Activated CD4-positive, CD25-positive, alpha-beta regulatory T cell (primary cell): ENCODE data around the gene PGS1.

Experiments
- DNase-seq, 4 experiments: peaks; one replicate each; lab custom pipeline; 2025; lab: John Stamatoyannopoulos, UW

The PGS1 gene

DNA sequence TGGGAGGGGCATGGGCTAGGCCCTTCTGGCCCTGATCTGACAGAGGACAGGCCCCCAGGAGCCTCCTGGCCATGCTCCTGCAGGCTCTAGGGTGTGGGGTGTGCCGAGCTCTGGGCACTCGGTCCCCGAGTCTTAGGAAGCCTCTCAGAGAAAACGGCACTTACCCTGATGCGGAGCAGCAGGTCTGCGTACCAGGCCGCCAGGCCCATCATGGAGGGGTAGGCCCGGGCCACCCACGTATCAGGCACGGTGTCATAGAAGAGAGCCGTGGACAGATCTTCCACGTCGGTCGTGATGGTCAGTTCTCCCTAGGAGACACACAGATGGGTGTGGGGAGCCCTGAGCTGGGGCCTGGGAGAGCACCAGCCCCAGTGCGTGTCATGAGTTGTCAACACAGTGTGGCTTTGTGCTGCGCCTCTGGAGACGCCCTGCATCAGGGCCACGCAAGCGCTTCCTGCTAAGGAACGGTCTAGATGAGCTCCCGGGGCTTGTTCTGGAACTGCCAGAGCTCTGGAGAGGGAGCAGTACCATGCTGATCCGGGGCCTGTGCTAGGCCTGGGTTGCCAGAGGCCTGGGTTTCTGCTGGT lies 47.9 kb downstream of the PGS1 start:
- DNase-seq: no peak

DNA sequence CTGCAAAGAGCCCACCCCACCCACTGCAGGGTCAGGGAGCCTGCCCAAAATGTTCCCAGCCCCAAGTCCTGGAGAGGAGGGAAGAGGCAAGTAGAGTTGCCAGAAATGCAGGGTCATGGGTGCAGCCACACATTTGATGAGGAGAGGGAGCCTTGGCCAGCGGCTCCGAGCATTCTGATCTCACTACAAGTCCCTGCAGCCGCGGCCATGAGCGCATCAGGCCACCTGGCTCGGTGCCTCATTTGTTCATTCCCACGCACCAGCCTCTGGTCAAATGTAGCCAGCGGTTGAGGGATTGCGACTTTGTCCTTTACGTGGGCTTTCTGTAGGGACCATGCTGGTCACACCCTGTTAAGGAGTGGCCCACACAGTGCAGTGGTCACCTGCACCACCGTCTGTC lies 48.7 kb downstream of the PGS1 start:
- no peak for DNase-seq

DNA sequence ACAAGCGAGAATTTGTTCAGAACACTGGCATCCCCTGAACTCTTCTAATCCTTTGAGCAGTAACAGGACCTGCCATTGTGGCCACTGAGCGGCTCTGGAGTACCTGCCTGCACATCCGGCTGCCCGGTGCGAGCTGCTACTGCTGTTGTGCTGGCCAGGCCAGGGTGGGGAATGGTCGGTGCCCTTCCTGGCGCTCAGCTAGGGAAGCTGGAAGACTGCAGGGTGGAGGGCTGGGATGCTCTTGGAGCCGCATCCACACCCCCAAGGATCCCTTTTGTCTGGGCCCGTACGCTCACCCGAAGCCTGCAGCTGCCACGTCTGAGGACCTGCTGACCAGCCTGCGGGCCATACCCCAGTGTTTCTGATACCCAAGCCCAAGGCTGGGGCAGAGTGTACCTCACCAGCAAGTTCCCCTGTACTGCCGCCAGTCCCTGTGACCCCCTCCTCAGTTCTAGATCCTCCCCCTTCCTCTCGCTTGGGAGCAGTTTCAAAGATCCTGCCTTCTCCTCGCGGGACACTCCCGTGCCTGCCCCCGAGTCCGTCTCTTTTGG lies 49.7 kb downstream of the PGS1 start:
- DNase-seq: no peak

DNA sequence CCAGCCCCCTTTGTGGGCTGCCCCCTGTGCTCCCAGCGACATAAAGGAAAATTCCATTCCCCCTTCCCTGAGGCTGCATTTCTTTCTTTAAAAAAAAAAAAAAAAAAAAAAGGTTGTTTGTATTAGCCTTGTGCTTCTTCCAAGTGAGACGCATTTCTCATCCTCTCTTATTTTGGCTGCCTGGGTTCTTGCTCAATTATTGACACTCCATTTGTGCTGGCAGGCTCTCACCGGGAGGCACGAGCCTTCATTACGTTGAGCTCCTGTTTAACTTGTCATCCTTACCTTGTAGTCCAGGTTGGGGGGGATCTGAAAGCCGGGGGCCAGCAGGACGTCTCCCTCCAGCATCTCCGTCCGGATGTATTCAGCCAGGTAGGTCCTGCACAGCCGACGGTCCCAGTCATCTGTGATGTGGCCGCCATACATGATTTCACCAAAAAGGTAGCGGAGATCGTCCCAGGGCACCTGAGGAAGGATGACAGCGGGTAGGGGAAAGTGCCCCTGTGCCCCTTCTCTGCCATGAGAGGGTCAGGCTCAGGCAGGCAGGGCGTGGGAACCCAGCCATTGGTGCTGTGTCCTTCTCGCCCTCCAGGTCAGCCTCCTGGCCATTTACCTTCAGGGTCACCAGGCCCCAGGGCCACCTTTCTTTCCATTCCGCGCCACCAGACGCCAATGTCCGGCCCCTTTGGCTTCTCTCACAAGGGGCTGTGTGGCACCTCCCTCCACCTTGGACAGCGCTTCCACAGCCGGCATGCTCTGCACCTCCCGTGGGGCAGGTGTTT lies 50.6 kb downstream of the PGS1 start:
- DNase-seq: no peak

DNA sequence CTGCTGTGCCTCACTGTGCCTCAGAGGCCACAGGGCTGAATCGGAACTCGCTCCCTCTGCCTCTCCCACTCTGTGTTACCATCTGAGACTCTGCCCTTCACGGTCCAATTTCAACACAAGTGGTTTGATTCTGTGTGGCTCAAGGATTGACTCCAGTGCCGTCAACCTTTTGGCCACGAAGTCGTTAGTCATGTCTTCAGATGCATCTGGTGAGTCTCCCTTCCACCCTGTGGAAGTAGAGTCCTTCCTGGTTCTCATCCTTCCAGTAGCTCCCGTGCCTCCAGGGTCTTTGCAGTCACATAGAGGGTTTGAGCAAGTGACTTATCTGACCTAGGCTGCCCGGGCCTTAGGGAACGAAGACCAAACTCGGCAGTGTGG lies 51.2 kb downstream of the PGS1 start:
- DNase-seq: no peak

DNA sequence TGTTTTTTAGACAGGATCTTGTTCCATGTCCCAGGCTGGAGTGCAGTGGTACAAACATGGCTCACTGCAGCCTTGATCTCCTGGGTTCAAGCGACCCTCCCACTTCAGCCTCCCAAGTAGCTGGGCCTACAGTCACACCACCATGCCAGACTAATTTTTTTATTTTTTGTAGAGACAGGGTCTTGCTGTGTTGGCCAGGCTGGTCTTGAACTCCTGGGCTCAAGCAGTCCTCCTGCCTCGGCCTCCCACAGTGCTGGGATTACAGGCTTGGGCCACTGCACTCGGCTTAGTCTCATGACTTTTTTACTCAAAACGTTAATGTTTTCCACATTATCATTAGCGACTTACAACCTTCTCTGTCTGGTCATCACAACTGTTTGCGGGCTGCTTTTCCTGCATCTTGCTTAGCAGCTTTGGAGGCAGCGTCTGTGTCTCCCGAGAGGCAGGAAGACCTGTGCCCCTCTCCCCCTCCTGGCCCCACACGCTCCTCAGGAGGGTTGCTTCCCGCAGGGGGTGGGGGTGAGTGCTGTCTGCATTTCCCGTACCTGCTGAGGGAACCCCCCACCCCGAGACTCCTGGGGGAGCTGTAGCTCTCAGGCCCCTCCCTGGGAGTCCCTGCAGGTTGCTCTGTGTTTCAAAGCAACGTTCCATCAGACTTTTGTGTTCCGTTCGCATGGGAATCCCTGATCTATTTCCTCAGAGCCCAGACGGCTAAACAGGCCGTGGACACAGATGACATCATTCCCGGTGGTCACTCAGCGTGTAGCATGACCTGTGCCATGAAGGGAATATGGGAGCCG lies 52.6 kb downstream of the PGS1 start:
- no peak for DNase-seq

DNA sequence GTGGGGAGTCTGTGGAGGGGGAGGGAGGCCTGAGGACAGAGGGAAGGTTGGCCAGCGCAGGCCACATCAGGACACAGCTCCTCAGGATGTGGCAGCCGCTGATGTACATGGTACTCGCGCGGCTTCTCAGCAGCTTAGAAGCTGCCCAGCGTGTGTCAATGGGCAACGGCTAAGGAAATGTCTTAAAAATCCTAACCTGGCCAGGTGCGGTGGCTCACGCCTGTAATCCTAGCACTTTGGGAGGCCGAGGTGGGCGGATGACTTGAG lies 53.2 kb downstream of the PGS1 start:
- DNase-seq: no peak

DNA sequence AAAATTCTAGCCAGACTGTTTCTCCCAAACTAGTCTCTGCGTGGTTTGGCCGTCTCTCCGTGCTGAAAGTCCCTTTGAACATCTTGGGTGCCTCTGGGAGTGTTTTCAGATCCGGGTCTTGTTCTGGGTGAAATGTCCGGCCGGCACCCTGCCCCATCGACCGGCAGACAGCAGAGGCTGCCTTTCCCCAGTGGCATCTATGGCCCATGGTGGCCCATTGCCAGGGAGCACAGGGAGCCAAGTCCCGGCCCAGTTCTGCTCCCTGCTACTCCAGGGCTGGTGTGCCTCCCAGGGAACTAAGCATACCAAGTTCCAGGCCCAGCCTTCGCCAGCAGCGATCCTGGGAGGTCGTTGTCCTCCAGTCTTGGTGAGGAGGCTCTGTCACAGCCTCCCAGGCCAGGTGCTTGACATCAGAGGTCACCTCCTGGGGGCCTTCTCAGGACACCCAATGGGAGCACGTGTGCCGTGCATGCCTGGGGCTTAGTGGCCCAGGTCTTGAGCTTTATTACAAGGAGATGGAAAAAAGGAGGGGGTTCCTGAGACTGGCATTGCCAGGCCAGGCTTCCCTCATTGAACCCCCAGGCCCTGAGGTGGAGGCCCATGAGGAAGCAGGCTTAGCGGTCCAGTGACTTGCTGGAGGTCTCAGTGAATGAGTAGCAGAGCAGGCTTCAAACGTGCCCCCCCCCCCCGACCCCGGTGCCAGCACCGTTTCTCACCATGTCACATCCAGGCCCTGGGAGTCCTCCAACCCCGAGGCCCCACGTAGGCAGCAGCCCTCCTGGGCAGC lies 54.0 kb downstream of the PGS1 start:
- DNase-seq: no peak

DNA sequence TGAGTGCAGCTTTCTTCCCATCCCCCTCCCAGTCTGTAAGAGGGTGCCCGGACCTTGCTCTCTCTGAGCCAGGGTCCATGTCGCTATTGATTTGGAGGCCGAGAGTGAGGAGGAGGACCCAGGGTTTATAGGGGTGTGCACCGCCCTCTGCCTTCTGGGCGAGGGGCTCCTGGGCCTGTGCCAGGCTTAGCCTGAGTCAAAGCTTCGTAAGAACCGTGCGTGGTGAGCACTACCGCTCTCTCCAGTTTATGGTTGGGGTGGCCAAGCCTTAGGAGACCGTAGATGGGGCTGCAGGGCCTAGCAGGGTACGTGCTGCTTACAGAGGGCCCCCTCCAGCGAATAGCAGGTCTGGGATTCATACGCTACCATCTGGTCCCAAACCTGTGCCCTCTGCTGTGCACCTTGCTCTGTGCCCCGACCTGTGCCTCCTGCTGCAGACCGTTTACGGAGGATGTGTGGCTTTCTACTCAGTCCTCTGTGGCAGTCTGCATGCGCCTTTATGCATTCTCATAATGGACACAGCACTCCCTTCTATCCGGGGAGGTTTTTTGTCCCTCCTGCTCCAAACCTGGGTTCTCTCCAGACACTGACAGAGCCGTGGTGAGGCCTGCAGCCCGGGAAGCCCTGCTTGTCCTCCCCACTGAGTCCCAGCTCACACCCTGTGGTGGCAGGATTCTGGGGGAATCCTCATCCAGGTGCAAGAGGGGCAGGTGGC lies 54.7 kb downstream of the PGS1 start:
- no peak for DNase-seq

DNA sequence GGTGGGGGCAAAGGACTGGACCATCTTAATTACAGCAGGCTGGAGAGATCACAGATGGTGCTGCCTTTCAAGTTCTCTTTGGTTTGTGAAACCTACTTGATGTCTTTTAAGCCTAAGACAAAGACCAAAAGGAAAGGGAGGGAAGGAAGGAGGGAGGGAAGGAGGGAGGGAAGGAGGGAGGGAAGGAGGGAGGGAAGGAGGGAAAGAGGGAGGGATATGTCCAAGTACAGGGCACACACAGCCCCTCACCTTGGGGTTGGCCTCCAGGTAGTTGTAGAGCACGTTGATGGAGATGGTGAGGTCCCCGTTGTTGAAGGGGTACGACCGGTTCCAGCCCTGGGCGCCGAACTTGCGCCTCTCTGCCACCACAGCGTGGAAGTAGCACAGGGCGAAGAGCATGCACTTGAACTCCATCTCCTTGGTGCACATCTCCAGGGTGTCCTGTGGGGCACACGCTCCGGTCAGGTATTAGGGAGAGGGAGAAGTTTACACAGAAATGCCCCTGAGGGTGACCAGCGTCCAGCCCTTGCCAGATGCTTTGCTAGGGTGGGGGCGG lies 55.4 kb downstream of the PGS1 start:
- DNase-seq: no peak

DNA sequence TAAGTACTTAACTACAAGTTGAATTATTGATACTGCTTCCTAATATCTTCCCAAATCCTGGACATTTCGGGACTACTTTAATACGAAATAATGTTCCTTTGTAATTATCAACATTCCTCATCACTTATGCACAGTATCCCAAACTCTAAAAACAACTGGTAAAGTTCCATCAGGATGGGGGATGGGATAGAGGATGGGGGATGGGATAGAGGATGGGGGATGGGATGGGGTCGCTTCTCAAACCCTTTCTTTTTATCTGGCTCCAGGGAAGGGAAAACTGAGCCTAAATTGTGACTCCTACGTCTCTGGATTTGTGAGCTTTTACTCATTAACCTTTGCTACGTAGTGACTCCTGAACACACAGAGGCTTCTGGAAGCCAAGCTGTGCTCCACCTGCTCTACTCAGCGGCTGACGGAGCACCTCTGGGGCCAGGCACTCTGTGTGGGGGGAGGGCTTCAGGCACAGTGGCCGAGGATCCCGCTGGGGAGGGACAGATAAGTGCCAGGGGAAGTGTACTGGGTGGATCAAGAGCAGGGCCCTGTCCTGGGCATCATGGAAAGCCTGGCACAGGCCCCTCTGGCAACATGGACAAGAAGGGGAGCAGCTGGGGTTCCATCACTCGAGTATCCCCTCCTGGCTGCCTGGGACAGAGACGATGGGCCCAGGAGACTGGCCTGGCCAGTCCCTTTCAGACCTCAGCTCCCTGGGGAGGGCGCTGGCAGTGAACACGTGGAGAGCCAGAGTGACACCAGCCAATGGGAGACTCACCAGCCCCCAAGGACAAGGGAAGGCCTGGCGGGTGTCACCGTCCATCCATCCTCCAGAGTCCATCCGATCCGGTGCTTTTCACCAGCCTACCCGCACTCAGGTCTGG lies 56.2 kb downstream of the PGS1 start:
- DNase-seq: no peak

DNA sequence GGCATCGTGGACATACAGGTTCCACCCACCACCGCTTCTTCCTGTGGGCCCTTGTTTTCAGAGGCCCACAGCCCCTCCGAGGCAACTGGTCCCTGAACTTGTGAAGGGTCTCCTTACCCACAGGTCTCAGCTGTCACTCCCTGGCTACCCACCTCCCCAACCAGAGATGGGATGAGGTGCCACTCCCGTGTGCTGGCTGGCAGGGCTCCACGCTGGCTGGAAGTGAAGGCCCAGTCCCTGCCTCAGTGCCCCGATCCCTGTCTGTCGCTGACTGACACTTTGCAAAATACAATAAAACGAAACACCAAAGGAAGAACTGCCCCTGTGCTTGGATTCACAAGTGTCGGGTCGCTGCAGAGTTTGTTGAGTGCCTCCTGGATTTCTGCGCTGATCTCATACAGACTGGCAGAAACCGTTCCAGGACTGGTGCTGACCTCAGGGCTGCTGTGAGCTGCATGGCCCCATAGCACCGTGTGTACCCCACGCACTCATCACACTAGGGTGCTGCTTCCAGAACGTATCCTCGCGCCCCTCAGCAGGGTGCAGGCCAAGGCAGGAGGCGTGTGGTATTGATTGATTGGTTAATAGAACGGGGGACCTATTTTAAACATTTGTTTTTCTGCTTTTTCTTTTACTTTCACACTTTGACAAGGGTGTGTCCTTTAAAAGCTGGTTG lies 57.0 kb downstream of the PGS1 start:
- no peak for DNase-seq

DNA sequence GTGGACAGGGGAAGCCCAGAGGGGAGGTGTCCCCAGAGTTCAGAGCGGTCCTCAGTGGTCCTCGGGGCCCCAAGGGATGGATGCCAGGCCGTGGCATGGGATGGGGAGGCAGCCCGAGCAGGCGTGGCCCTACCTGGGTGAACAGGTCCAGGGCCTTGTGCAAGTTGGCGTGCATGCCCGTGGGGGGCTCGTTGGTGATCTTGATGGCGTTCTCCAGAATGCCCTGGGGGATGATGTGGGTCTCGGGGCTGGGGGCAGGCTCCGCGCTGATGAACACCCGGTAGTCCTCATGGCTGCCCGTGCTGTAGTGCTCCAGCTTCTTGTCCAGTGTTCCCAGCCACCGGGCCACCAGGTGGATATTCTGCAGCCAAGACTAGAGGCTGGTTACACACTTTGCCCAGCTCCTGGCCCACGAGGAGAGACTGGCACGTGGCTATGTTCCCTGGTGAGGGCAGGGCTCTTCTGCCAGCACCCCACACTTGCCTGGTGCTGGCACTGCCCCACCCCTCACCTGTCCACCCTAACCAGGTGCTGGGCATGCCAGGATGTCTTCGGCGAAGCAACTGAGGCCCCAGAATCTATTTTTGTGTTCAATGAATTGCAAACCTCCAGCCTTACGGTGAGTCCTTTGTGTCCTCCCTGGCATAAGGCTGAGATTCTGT lies 59.2 kb downstream of the PGS1 start:
- no peak for DNase-seq

DNA sequence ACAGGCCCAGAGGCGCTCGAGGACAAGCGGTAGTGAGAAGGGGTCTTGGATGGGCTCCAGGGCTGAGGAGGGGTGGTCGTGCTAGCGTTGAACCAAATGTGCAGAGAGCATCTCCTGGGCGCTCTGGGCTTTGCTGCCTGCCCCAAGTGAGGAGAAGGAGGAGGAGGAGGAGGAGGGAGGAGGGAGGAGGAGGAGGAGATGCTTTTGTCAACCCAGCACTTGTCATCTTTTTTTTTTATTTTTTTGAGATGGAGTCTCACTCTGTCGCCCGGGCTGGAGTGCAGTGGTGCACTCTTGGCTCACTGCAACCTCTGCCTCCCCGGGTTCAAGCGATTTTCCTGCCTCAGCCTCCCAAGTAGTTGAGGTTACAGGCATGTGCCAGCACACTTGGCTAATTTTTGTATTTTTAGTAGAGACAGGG lies 59.8 kb downstream of the PGS1 start:
- DNase-seq: no peak

DNA sequence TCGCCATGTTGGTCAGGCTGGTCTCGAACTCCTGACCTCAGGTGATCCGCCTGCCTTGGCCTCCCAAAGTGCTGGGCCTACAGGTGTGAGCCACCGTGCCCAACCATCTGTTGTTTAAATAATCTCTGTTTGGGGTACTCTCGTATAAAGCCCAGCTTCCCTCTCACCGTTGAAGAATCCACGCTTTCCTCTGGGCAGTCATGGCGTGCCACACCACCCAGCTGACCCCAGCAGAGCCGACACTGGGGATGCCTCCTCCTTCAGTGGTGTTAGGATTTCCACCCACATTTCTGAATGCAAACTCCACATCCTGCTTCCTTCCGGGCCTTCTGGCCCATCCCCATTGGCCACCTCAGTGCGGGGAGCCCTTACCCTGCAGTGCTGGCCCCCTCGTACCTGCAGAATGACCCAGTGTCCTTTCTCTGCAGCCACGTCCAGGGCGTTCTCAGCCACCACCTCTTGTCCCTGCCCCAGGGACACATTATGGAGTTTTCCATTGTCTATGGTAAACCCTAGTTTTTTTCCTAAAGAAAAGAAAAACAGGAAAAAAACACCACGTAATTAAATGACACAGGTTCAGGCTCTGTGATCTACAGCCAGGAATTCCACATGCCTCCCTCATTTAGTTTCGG lies 60.4 kb downstream of the PGS1 start:
- DNase-seq: no peak

DNA sequence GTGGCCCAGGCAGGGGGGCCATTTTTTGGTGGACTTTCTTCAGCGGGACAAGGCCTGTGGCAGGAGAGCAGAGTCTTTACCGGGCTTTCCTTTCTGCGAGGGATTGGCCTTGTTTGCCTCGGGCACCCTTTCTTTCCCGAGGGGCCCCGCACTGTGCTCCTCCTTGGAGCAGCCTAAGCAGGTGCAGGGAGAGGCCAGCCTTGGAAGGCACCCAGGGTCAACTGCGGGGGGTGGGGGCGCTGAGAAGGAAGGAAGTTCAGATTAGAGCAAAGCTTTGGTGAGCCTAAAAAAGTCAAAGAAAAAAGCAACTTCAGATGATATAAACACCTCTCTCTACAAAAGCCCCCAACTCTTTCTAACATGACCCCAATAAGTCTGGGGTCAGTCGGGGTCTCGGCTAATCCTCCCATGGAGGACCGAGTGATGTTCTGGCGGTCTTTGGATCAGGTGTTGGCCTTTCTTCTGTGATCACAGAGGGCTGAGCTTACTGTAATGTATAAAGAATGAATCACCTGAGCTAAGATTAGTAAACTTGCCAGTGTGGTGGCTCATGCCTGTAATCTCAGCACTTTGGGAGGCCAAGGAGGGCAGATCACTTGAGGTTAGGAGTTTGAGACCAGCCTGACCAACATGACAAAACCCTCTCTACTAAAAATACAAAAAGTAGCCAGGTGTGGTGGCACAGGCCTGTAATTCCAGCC lies 63.0 kb downstream of the PGS1 start:
- no peak for DNase-seq

DNA sequence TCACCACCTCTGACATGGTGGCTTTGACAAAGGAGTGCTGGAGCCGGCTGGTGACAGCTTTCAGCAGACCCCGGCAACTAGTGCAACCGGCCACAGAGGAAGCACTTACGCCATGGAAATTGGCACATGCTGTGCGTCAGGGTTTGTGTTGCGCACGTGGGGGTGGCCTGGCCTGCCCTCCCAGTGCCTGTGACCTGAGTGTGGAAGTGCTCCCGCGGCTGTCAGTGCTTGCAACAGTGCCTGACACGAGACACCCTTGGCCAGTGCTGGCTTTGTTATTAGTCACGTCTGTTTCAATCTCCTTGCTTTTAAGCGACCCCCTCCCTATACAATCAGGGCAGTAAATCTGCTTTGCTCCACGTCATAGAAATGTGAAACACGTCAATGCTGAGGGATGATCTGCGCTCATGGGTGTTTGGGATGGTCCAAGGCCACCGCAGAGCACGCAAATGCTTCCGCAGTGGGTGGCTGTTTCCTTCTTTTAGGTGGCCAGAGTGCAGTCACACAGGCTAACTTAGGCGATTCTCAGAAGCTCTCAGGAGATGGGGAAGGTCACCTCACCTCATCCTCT lies 64.3 kb downstream of the PGS1 start:
- DNase-seq: no peak

DNA sequence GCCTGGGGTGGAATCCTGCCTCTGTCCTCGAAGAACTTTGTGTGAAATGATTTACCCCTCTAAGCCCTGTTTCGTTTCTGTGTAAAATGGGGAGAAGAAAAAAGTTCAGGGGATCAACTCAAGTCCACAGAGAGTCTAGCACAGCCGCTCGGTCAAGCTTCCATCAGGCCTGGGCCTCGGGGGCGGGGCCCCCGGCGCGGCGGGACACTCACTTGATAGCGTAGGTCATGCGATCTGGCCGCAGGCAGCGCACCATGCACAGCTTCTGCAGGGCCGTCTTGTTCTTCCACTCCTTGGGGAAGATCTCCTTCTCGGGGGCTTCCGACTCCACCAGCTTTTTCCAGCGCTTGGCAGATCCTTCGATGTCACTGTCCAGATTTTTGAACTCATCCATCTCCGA lies 65.9 kb downstream of the PGS1 start:
- no peak for DNase-seq
